GM19438 (cell line): ENCODE data around the gene ZNF469.
"Not testable (repeated sequence)": the region's sequence is repeated elsewhere in the genome, so short reads cannot be mapped to it uniquely, and the experiment has no call there.

Experiments
- ATAC-seq: cut with Tn5 transposase; IDR thresholded peaks from one replicate; pipeline ENCODE4 v1.9.1; 2021; ENCODE audit warnings: low read depth; ENCODE audit not compliant: unreplicated experiment

Gene ZNF469

GRCh38 chr16:88405216-88406060 is 22.7 kb downstream of the ZNF469 start:
- ATAC-seq, result no peak

GRCh38 chr16:88406096-88407041 is 23.6 kb downstream of the ZNF469 start:
- ATAC-seq, result no peak

- no peak for ATAC-seq
Observed at GRCh38 chr16:88407042-88407420, 24.3 kb downstream of the ZNF469 start.

GRCh38 chr16:88407807-88408206 is 25.0 kb downstream of the ZNF469 start:
- ATAC-seq, result no peak

- ATAC-seq, result no peak
Observed at GRCh38 chr16:88408561-88409142, 25.9 kb downstream of the ZNF469 start.

- ATAC-seq, result no peak
Observed at GRCh38 chr16:88409296-88410065, 26.7 kb downstream of the ZNF469 start.

- ATAC-seq, result not testable (repeated sequence)
Observed at GRCh38 chr16:88410297-88410968, 27.7 kb downstream of the ZNF469 start.

GRCh38 chr16:88411951-88412576 is 29.3 kb downstream of the ZNF469 start:
- no peak for ATAC-seq

- ATAC-seq, result no peak
Observed at GRCh38 chr16:88412766-88413165, 30.0 kb downstream of the ZNF469 start.

- no peak for ATAC-seq
Observed at GRCh38 chr16:88413231-88413630, 30.5 kb downstream of the ZNF469 start.

- ATAC-seq, result no peak
Observed at GRCh38 chr16:88413631-88414030, 30.9 kb downstream of the ZNF469 start.

GRCh38 chr16:88414521-88415380 is 32.0 kb downstream of the ZNF469 start:
- no peak for ATAC-seq

- no peak for ATAC-seq
Observed at GRCh38 chr16:88415381-88415705, 32.6 kb downstream of the ZNF469 start.

- ATAC-seq, result no peak
Observed at GRCh38 chr16:88415713-88416323, 33.1 kb downstream of the ZNF469 start.

GRCh38 chr16:88416686-88417085 is 33.9 kb downstream of the ZNF469 start:
- ATAC-seq, result no peak

GRCh38 chr16:88417684-88418476 is 35.1 kb downstream of the ZNF469 start:
- no peak for ATAC-seq

- ATAC-seq, result no peak
Observed at GRCh38 chr16:88418869-88419268, 36.1 kb downstream of the ZNF469 start.
